ENCODE results near the gene LMX1B. TPM values are rescaled to one million over a fixed set of nuclear protein-coding genes. Genes with fewer than 3 reads are reported as not detected.

The LMX1B gene
- total RNA-seq (2022; extraction: Qiagen RNA extraction) = 1.4 to 2.0 TPM (median 1.7 TPM) in 5 replicates

DNA sequence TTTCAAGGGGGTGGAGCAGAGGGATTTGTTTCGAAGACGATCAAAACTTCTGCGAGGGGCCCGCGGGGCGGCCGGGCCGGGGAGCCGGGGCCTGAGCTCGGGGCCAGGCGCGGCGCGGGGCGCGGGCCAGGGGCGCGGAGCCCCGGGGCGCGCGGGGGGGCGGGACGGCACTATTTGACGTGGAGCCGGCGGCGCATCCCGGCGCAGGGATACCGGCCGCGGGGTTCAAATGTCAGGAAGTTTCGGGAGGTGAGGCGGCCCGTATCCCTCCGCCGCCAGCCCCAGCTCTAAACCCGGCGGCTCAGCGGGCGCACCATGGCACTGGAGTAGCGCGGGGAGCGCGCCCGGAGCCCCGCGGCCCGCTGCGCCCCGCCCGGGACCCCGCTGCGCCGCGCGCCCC lies at the start of gene LMX1B:
Gene LMX1B (plus strand): TSS at position 278 of the 400 bp plus-strand sequence. CDS start 522 bp downstream, outside the sequence.

Other genes with a start within 250 kb of the LMX1B start
- 4.9 to 10.8 TPM (median 9.2 TPM) in 5 replicates for gene ZBTB43, start 191.1 kb downstream of the LMX1B start, total RNA-seq (2022; extraction: Qiagen RNA extraction)
- 3.3 to 4.1 TPM (median 3.3 TPM) in 5 replicates for gene ZBTB34, start 246.7 kb downstream of the LMX1B start, total RNA-seq (2022; extraction: Qiagen RNA extraction)